Measurements from ENCODE around the gene MESD.

DNA sequence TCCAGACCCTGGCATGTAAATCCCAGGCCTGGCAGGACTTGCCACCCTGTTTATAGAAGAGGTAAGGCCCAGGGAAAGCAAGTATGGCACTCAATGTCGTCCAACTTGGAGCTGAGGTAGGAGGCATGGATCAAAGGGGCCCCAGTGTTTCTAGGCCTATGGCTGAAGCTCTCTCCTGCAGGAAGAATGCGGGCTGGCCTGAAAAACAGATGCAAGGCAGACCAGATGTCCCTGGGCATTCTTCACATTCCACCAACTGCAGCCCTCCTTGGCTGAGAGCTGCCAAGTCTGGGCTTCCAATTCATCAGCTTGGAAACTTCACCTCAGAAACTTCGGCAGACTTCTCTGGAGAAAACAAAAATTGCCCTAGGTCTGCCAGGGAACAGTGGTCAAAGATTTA is 22.2 kb downstream of the MESD start:
- TF ChIP-seq, protein P1, sequence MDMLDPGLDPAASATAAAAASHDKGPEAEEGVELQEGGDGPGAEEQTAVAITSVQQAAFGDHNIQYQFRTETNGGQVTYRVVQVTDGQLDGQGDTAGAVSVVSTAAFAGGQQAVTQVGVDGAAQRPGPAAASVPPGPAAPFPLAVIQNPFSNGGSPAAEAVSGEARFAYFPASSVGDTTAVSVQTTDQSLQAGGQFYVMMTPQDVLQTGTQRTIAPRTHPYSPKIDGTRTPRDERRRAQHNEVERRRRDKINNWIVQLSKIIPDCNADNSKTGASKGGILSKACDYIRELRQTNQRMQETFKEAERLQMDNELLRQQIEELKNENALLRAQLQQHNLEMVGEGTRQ (IDR thresholded peaks at IDR 0.05; ENCODE audit: low read depth, low read length) = no peak
- no peak for TF ChIP-seq POLR2A (IDR thresholded peaks at IDR 0.05; ENCODE audit: low read depth, low read length)
- TF ChIP-seq, protein P2, sequence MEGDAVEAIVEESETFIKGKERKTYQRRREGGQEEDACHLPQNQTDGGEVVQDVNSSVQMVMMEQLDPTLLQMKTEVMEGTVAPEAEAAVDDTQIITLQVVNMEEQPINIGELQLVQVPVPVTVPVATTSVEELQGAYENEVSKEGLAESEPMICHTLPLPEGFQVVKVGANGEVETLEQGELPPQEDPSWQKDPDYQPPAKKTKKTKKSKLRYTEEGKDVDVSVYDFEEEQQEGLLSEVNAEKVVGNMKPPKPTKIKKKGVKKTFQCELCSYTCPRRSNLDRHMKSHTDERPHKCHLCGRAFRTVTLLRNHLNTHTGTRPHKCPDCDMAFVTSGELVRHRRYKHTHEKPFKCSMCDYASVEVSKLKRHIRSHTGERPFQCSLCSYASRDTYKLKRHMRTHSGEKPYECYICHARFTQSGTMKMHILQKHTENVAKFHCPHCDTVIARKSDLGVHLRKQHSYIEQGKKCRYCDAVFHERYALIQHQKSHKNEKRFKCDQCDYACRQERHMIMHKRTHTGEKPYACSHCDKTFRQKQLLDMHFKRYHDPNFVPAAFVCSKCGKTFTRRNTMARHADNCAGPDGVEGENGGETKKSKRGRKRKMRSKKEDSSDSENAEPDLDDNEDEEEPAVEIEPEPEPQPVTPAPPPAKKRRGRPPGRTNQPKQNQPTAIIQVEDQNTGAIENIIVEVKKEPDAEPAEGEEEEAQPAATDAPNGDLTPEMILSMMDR (conservative IDR thresholded peaks at IDR 0.05; ENCODE audit: low read depth, low read length) = no peak
- no peak for TF ChIP-seq CEBPB (IDR thresholded peaks at IDR 0.05; ENCODE audit: low read depth, low read length)
- TF ChIP-seq MAZ (IDR thresholded peaks at IDR 0.05; ENCODE audit: borderline replicate concordance, low read depth, low read length) = no peak
- no peak for TF ChIP-seq RAD21 (IDR thresholded peaks at IDR 0.05; ENCODE audit: low read length)
- no peak for TF ChIP-seq FOS (IDR thresholded peaks at IDR 0.05; ENCODE audit: low read depth, low read length)
- TF ChIP-seq SMC3 (IDR thresholded peaks at IDR 0.05; ENCODE audit: low read depth, low read length) = no peak
- no peak for TF ChIP-seq CHD1 (IDR thresholded peaks at IDR 0.05; ENCODE audit: low read depth, low read length)
- no peak for TF ChIP-seq RFX5 (IDR thresholded peaks at IDR 0.05; ENCODE audit: low read depth, low read length)

All from IMR-90 (cell line).